Measurements from ENCODE around the gene DENND1A.

The DENND1A gene

DNA sequence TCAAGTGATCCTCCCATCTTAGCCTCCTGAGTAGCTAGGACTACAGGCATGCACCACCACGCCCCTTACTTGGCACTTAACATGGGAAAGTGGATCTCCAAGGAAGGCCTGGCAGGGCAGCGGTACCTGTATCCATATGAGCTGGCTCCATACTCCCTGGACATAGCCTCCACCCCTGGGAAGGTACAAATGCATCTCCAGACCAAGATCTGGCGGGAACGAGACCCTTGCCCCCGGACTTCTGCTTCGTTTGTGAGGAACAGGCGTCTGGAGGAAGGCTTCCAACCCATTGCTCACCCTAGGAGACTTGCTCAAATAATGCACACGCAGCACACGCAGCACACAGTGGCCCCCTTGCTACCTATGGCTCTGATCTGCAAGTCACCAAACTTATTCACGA lies 518.7 kb downstream of the DENND1A start:
- no peak for DNase-seq (ENCODE audit: low read depth)
- H3K4me3 ChIP-seq (ENCODE audit: low read depth, low read length), result no peak overlapping the region
- TF ChIP-seq, protein P1, sequence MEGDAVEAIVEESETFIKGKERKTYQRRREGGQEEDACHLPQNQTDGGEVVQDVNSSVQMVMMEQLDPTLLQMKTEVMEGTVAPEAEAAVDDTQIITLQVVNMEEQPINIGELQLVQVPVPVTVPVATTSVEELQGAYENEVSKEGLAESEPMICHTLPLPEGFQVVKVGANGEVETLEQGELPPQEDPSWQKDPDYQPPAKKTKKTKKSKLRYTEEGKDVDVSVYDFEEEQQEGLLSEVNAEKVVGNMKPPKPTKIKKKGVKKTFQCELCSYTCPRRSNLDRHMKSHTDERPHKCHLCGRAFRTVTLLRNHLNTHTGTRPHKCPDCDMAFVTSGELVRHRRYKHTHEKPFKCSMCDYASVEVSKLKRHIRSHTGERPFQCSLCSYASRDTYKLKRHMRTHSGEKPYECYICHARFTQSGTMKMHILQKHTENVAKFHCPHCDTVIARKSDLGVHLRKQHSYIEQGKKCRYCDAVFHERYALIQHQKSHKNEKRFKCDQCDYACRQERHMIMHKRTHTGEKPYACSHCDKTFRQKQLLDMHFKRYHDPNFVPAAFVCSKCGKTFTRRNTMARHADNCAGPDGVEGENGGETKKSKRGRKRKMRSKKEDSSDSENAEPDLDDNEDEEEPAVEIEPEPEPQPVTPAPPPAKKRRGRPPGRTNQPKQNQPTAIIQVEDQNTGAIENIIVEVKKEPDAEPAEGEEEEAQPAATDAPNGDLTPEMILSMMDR (IDR thresholded peaks at IDR 0.05; ENCODE audit: control insufficient read depth, extremely low read depth, insufficient read depth), result no peak

DNA sequence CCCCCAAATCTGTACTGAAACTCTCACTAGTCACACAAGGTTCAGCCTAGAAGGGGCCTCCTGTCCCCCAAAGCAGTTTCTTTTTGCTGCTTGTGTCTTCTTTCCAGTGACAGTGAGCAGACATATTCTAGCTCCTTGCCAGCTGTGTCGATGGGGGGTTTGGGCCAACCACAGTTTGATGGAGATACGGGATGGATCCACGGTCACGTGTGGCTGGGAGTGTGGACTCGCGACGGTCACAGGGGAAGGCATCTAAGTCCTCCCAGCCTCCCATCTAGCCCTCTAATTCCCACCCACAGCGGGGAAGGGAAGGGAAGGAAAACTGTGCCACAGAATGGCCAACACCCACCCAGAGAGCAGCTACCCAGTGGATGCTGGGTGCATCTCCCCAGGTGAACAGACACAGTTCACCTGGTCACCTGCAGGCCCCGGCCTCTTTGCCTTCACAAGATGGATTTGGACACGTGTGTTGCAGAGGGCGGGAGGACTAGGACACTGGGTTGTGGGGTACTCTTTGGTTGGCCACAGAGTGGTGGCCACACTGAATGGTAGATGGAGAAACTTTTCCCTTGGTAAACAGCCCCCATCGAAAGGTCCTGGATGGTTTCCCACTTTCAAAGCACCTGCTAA lies 519.5 kb downstream of the DENND1A start:
- DNase-seq (ENCODE audit: low read depth), result no peak
- TF ChIP-seq, protein P1 (IDR thresholded peaks at IDR 0.05; ENCODE audit: control insufficient read depth, extremely low read depth, insufficient read depth), result no peak

DNA sequence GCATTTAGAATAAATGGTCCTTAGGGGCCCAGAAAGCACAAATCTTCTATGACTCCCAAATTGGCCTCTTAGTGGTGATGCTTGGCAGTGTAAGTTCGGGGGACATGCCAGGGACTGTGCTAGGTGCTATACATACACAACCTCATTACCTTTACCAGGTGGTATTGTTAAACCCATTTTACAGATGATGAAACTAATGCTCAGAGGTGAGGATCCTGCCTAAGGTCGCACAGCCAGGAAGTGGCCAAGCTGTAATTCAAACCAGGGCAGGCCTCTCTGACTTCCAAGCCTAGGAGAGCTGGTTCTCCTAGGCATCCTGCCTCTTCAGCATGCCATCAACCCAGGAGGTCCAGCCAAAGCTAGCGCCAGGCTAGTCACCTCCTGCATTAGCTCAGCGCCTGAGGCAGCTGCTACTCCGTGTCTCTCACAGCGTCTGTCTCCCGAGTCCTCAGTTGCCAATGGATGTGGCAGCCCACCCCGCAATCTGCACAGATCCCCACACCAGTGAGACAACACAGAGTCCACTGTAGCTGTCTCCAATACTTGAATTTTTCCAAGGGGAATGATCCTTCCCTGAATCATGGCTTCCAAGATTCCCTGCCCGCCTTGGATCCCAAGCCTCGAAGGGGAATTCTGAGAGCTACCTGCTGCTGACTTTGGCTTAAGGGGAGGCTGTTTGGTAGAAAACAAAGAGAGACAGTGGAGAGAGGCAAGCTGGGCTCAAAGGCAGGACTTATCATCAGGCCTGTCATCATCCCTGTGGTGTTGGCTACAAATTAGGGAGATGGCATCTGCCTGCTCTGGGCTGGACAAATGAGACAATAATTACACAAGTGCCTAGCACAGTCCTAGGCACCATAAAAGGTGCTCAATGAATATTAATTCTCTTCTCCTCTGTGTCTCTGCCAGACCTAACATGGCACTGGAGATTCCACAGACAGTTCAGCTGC lies 521.3 kb downstream of the DENND1A start:
- TF ChIP-seq, protein P1 (IDR thresholded peaks at IDR 0.05; ENCODE audit: control insufficient read depth, extremely low read depth, insufficient read depth), result no peak
- DNase-seq (ENCODE audit: low read depth), result no peak
- H3K4me3 ChIP-seq (ENCODE audit: low read depth, low read length), result no peak overlapping the region

More for the DNA sequence above, 519.5 kb downstream of the DENND1A start:
- H3K4me3 ChIP-seq (ENCODE audit: low read depth, low read length), result no peak overlapping the region

DNA sequence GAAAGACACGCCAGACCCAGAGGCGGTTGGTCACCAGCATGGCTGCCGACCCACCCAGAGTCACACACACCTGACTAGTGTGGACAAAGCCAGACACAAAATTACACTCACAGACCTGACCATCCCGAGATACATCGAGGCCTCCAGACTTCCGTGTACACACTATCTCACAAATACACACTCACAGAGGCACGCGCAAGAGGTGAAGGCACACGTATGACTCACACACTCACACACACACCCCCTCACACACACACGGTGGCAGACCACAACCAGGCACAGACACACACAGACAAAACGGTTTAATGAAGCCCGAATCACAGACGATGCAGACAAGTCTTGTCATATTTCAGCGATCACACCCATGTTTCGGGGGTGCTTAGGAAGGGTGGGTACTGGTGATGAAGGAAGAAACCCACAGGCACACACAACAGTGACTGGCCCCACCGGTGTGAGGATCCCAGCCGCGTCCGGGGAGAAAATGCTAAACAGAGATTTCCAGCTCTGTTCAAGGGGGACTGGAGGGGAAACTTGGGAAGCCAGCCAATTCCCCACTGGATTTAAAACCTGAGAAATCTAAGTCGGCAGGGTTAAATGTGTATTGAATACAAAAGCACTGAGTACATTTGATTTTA lies 522.6 kb downstream of the DENND1A start:
- TF ChIP-seq, protein P1 (IDR thresholded peaks at IDR 0.05; ENCODE audit: control insufficient read depth, extremely low read depth, insufficient read depth), result no peak
- no peak for DNase-seq (ENCODE audit: low read depth)
- H3K4me3 ChIP-seq (ENCODE audit: low read depth, low read length), result no peak overlapping the region

DNA sequence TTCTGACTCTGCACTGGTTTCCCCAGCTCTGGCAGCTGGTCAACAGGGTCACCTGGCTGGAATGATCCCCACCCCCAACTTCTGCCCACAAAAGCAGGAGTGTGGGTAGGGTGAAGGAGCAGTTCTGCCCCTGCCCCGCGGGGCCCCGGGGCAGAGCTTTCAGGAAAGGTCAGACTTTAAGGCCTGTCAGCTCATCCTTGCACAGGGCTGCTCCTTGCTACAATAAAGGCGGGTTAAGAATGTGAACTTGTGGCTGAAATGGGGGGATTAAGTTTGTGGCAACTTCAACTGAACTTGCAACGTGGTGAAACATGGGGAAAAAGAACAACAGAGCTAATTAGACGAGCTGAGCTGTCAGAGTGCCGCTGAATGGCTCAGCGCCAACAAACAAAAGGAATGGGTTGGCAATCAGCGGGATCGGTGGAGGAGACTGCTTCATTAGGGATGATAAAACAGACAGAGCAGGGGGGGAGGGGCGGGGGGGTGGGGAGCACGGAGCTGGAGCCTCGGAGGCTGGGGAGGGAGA lies 523.2 kb downstream of the DENND1A start:
- no peak overlapping the region for H3K4me3 ChIP-seq (ENCODE audit: low read depth, low read length)
- no peak for DNase-seq (ENCODE audit: low read depth)
- TF ChIP-seq, protein P1 (IDR thresholded peaks at IDR 0.05; ENCODE audit: control insufficient read depth, extremely low read depth, insufficient read depth), result no peak

DNA sequence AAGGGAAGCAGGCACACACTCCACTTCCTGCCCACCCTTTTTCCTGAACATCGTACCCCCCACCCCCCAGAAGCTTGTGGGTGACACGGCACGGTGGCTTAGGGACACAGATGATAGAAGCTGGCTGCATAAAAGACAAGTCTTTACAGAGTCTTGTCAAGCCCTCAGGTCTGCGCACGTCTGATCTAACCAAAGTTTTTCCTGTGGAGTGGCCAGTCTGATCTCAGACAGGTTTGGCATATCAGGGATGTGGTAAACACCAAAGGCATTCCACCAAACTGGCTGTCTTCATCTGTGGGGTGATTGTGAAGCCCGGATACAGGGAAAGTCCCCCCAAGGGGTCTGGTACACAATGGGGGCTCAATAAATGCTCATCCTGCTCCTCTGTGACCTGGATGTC lies 523.9 kb downstream of the DENND1A start:
- H3K4me3 ChIP-seq (ENCODE audit: low read depth, low read length), result no peak overlapping the region
- no peak for DNase-seq (ENCODE audit: low read depth)
- TF ChIP-seq, protein P1 (IDR thresholded peaks at IDR 0.05; ENCODE audit: control insufficient read depth, extremely low read depth, insufficient read depth), result no peak

Measured in LNCaP clone FGC (cell line).